T-helper 1 cell treated with Interleukin-12 subunit alpha and Interleukin-12 subunit beta and Interleukin-4 antibody, amounts not matched to agents 30 μg/mL and 1 μg/mL, for 36 hours (primary cell): Measurements from ENCODE around the gene FGF23.

Experiments
- H3K27ac Mint-ChIP-seq: one replicate; pipeline ENCODE4 v1.8.0; 2021; ENCODE audit warnings: mild to moderate bottlenecking, mixed read lengths
- H3K27me3 Mint-ChIP-seq: one replicate; pipeline ENCODE4 v1.8.0; 2021; ENCODE audit warnings: low read depth, mixed read lengths
- H3K36me3 Mint-ChIP-seq: one replicate; pipeline ENCODE4 v1.8.0; 2021; ENCODE audit warnings: low read depth, mixed read lengths
- H3K4me1 Mint-ChIP-seq: one replicate; pipeline ENCODE4 v1.8.0; 2021; ENCODE audit warnings: low read depth, mixed read lengths
- H3K4me3 Mint-ChIP-seq: one replicate; pipeline ENCODE4 v1.8.0; 2021; ENCODE audit warnings: mild to moderate bottlenecking, moderate library complexity, mixed read lengths
- H3K9me3 Mint-ChIP-seq: one replicate; pipeline ENCODE4 v1.8.0; 2021; ENCODE audit warnings: mixed read lengths

Gene FGF23

GRCh38 chr12:4401117-4401516, 21.6 kb upstream of the FGF23 start:
- Mint-ChIP-seq H3K27ac (no peak overlapping the region), H3K36me3 (no peaks in the 10 kb centered on the region), H3K4me1 (no peaks in the 10 kb centered on the region), H3K4me3 (no peak overlapping the region), H3K9me3 (no peaks in the 10 kb centered on the region), H3K27me3 (peaks cover 36% of the 10 kb centered on the region)

- Mint-ChIP-seq H3K27me3 (peaks cover 50% of the 10 kb centered on the region), H3K4me1 (no peaks in the 10 kb centered on the region), H3K36me3 (no peaks in the 10 kb centered on the region), H3K27ac (no peak overlapping the region), H3K9me3 (no peaks in the 10 kb centered on the region), H3K4me3 (no peak overlapping the region)
These were observed 16.3 kb upstream of the FGF23 start for GRCh38 chr12:4395818-4396217.

GRCh38 chr12:4393211-4393610, 13.7 kb upstream of the FGF23 start:
- no peaks in the 10 kb centered on the region for H3K9me3 Mint-ChIP-seq
- H3K27me3 Mint-ChIP-seq: peaks cover 34% of the 10 kb centered on the region
- H3K36me3 Mint-ChIP-seq: no peaks in the 10 kb centered on the region
- H3K4me1 Mint-ChIP-seq: no peaks in the 10 kb centered on the region
- H3K27ac Mint-ChIP-seq: no peak overlapping the region
- H3K4me3 Mint-ChIP-seq: no peak overlapping the region

GRCh38 chr12:4392223-4392742, 12.8 kb upstream of the FGF23 start:
- Mint-ChIP-seq H3K9me3 (no peaks in the 10 kb centered on the region), H3K4me3 (no peak overlapping the region), H3K36me3 (no peaks in the 10 kb centered on the region), H3K4me1 (no peaks in the 10 kb centered on the region), H3K27ac (no peak overlapping the region), H3K27me3 (peaks cover 32% of the 10 kb centered on the region)

GRCh38 chr12:4388662-4389061, 9.2 kb upstream of the FGF23 start:
- Mint-ChIP-seq H3K27ac (no peak overlapping the region), H3K27me3 (peaks cover 17% of the 10 kb centered on the region), H3K36me3 (no peaks in the 10 kb centered on the region), H3K4me3 (no peak overlapping the region), H3K9me3 (no peaks in the 10 kb centered on the region), H3K4me1 (no peaks in the 10 kb centered on the region)

- Mint-ChIP-seq H3K27ac (no peak overlapping the region), H3K27me3 (peaks cover 17% of the 10 kb centered on the region), H3K9me3 (no peaks in the 10 kb centered on the region), H3K36me3 (no peaks in the 10 kb centered on the region), H3K4me3 (no peak overlapping the region), H3K4me1 (no peaks in the 10 kb centered on the region)
These were observed 8.5 kb upstream of the FGF23 start for GRCh38 chr12:4388032-4388431.

GRCh38 chr12:4387607-4388006, 8.1 kb upstream of the FGF23 start:
- H3K4me3 Mint-ChIP-seq: no peak overlapping the region
- no peak overlapping the region for H3K27ac Mint-ChIP-seq
- no peaks in the 10 kb centered on the region for H3K4me1 Mint-ChIP-seq
- H3K36me3 Mint-ChIP-seq: no peaks in the 10 kb centered on the region
- H3K27me3 Mint-ChIP-seq: peaks cover 13% of the 10 kb centered on the region
- H3K9me3 Mint-ChIP-seq: no peaks in the 10 kb centered on the region

- Mint-ChIP-seq H3K27ac (no peak overlapping the region), H3K36me3 (no peaks in the 10 kb centered on the region), H3K4me3 (no peak overlapping the region)
These were observed 7.3 kb upstream of the FGF23 start for GRCh38 chr12:4386801-4387200.

GRCh38 chr12:4383304-4383865, 3.9 kb upstream of the FGF23 start:
- Mint-ChIP-seq H3K9me3 (no peaks in the 10 kb centered on the region), H3K36me3 (no peaks in the 10 kb centered on the region), H3K4me3 (no peak overlapping the region), H3K27ac (no peak overlapping the region), H3K4me1 (no peaks in the 10 kb centered on the region), H3K27me3 (peaks cover 37% of the 10 kb centered on the region)

More at GRCh38 chr12:4386801-4387200, 7.3 kb upstream of the FGF23 start:
- Mint-ChIP-seq H3K27me3 (peaks cover 11% of the 10 kb centered on the region), H3K4me1 (no peaks in the 10 kb centered on the region), H3K9me3 (no peaks in the 10 kb centered on the region)

- Mint-ChIP-seq H3K9me3 (no peaks in the 10 kb centered on the region), H3K4me3 (no peak overlapping the region), H3K27ac (no peak overlapping the region), H3K27me3 (peaks cover 38% of the 10 kb centered on the region), H3K4me1 (no peaks in the 10 kb centered on the region), H3K36me3 (no peaks in the 10 kb centered on the region)
These were observed 820 bp upstream of the FGF23 start for GRCh38 chr12:4380332-4380731.

GRCh38 chr12:4378772-4379171, 740 bp downstream of the FGF23 start:
- peaks cover 47% of the 10 kb centered on the region for H3K27me3 Mint-ChIP-seq
- no peaks in the 10 kb centered on the region for H3K9me3 Mint-ChIP-seq
- no peaks in the 10 kb centered on the region for H3K36me3 Mint-ChIP-seq
- H3K27ac Mint-ChIP-seq: no peak overlapping the region
- no peak overlapping the region for H3K4me3 Mint-ChIP-seq
- H3K4me1 Mint-ChIP-seq: no peaks in the 10 kb centered on the region

- Mint-ChIP-seq H3K4me1 (no peaks in the 10 kb centered on the region), H3K27ac (no peak overlapping the region), H3K27me3 (peaks cover 48% of the 10 kb centered on the region), H3K4me3 (no peak overlapping the region), H3K36me3 (no peaks in the 10 kb centered on the region), H3K9me3 (no peaks in the 10 kb centered on the region)
These were observed 4.1 kb downstream of the FGF23 start for GRCh38 chr12:4375449-4375848.

GRCh38 chr12:4372653-4373052, 6.9 kb downstream of the FGF23 start:
- Mint-ChIP-seq H3K27me3 (peaks cover 38% of the 10 kb centered on the region), H3K36me3 (no peaks in the 10 kb centered on the region), H3K4me1 (no peaks in the 10 kb centered on the region), H3K9me3 (no peaks in the 10 kb centered on the region), H3K27ac (no peak overlapping the region), H3K4me3 (no peak overlapping the region)

GRCh38 chr12:4370265-4370664, 9.2 kb downstream of the FGF23 start:
- H3K27me3 Mint-ChIP-seq: peaks cover 53% of the 10 kb centered on the region
- H3K9me3 Mint-ChIP-seq: no peaks in the 10 kb centered on the region

GRCh38 chr12:4369548-4369947, 10.0 kb downstream of the FGF23 start:
- H3K36me3 Mint-ChIP-seq: no peaks in the 10 kb centered on the region
- H3K27me3 Mint-ChIP-seq: peaks cover 55% of the 10 kb centered on the region
- H3K9me3 Mint-ChIP-seq: no peaks in the 10 kb centered on the region

More at GRCh38 chr12:4370265-4370664, 9.2 kb downstream of the FGF23 start:
- no peaks in the 10 kb centered on the region for H3K4me1 Mint-ChIP-seq
- no peaks in the 10 kb centered on the region for H3K36me3 Mint-ChIP-seq
- H3K4me3 Mint-ChIP-seq: no peak overlapping the region
- no peak overlapping the region for H3K27ac Mint-ChIP-seq

GRCh38 chr12:4366090-4366489, 13.4 kb downstream of the FGF23 start:
- H3K4me3 Mint-ChIP-seq: no peak overlapping the region
- H3K9me3 Mint-ChIP-seq: no peaks in the 10 kb centered on the region
- no peaks in the 10 kb centered on the region for H3K4me1 Mint-ChIP-seq
- H3K36me3 Mint-ChIP-seq: no peaks in the 10 kb centered on the region
- no peak overlapping the region for H3K27ac Mint-ChIP-seq
- H3K27me3 Mint-ChIP-seq: peaks cover 61% of the 10 kb centered on the region

More at GRCh38 chr12:4369548-4369947, 10.0 kb downstream of the FGF23 start:
- H3K4me1 Mint-ChIP-seq: no peaks in the 10 kb centered on the region
- no peak overlapping the region for H3K27ac Mint-ChIP-seq
- no peak overlapping the region for H3K4me3 Mint-ChIP-seq
